Bronchial smooth muscle cell (primary cell): ENCODE measurements around the gene TBX10. TPM values are rescaled to one million over a fixed set of nuclear protein-coding genes. Genes with fewer than 3 reads are reported as not detected.

Experiments
- total RNA-seq: library from RNA; depleted of rRNA; stranded (reverse); fragments of >200 nt; gene quantifications from 2 replicates; pipeline ENCODE4 v1.2.1, GENCODE V29; 2014

Gene TBX10
- total RNA-seq: not detected in 2 replicates

DNA sequence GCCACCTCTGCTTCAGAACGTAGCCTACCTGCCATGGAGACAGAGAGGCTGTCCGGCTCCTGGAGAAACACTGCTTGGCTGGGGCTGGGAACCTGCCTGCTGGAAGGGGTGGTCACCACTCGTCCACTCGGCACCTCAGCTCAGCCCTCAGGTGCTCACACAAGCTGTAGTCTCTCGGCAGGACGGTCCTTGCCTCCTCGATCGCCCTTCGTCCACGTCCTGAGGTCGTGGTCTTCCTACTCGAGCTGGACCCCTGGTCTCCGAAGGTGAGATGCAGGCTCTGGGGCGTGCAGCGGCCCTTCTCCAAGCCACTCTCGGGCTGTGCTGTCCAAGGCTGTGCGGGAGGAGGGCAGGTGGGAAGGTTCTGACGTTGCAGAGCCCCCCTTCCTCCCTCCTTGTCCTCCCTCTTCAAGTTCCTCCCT, at the start of gene TBX10:
Gene TBX10, minus strand, starts transcription at position 326 of the 422 bp plus-strand sequence. Its CDS starts 291 bp downstream, at position 35.

GRCh38 chr11:67674442-67674871, 34.9 kb upstream of the TBX10 start, which contains the start of gene ALDH3B2:
ALDH3B2 (minus strand) TSS chr11:67674623; CDS start chr11:67666935, 7,688 bp downstream.

DNA sequence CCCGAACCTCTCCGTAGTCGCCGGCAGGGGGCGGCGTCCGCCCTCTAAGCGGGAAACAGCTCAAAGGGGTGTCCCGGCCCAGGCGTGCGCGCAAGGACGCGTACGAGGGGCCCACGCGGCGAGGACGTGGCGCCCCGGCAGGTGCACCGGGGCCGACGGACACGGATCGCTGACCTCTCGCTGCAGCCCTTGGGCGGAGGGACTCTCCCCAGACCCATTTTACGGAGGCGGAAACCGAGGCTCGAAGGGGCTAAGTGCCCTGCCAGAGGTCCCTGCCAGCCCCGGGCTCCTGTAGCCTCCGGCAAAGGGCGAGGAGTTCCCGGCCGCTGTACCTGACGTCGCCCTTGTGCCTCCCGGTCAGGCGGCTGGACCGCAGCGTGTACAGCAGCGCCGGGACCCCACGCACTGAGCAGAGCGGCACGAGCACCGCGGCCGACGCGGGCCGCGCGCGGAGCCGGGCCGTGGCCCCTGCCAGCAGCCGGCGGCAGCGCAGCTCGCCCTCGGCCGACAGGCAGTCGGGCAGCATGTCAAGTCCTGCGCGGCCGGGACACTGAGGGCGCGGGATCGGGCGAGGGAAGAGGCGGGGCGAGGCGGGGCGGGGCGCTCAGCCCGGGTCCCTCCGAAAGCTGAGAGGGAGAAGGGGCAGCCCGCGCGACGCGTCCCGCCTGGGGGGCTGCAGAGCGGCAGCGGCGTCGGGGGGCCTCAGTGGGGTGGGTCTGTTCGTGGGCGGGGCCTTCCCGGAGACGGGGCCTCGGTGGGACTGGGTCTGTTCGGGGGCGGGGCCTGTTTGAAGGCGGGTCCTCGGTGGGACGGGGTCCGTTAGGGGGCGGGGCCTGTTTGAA, 10.0 kb downstream of the TBX10 start, which contains the start of gene NUDT8:
Gene NUDT8, minus strand, starts transcription at position 552 of the 842 bp plus-strand sequence. Its CDS starts 26 bp downstream, at position 526.

GRCh38 chr11:67606492-67607295, 32.9 kb downstream of the TBX10 start, which contains the start of gene NDUFV1:
NDUFV1 (plus strand) TSS chr11:67606936; CDS start chr11:67607005, 69 bp downstream.

GRCh38 chr11:67583247-67584204, 56.0 kb downstream of the TBX10 start, which contains the start of gene GSTP1:
GSTP1 (plus strand) TSS chr11:67583812; CDS start chr11:67583844, 32 bp downstream.

Other genes starting within 250 kb of the TBX10 start
- gene RAD9A, start 247.8 kb downstream of the TBX10 start, total RNA-seq: 5.0 and 6.3 TPM in 2 replicates
- 72.2 and 109 TPM in 2 replicates for gene PPP1CA, start 237.9 kb downstream of the TBX10 start, total RNA-seq
- gene TBC1D10C, start 235.7 kb downstream of the TBX10 start, total RNA-seq: not detected in 2 replicates
- 0.09 and 0.16 TPM in 2 replicates for gene CARNS1, start 224.1 kb downstream of the TBX10 start, total RNA-seq
- gene RPS6KB2, start 211.3 kb downstream of the TBX10 start, total RNA-seq: 28.4 and 43.7 TPM in 2 replicates
- gene PTPRCAP, start 202.1 kb downstream of the TBX10 start, total RNA-seq: under 0.01 TPM in 1 of 2 replicates, not detected in the other
- gene CORO1B, start 196.3 kb downstream of the TBX10 start, total RNA-seq: 175 and 181 TPM in 2 replicates
- gene GPR152, start 187.0 kb downstream of the TBX10 start, total RNA-seq: not detected in 2 replicates
- not detected in 2 replicates for gene CABP4, start 184.4 kb downstream of the TBX10 start, total RNA-seq
- 7.8 and 14.7 TPM in 2 replicates for gene TMEM134, start 170.5 kb downstream of the TBX10 start, total RNA-seq
- gene AIP, start 156.7 kb downstream of the TBX10 start, total RNA-seq: 138 and 208 TPM in 2 replicates
- 10.7 and 16.4 TPM in 2 replicates for gene PITPNM1, start 134.4 kb downstream of the TBX10 start, total RNA-seq
- gene CDK2AP2, start 131.6 kb downstream of the TBX10 start, total RNA-seq: 4.4 and 5.5 TPM in 2 replicates
- not detected in 2 replicates for gene CABP2, start 116.3 kb downstream of the TBX10 start, total RNA-seq
- gene GSTP1, start 56.0 kb downstream of the TBX10 start, total RNA-seq: 486 and 932 TPM in 2 replicates
- 223 and 240 TPM in 2 replicates for gene NDUFV1, start 32.8 kb downstream of the TBX10 start, total RNA-seq
- gene NUDT8, start 9.8 kb downstream of the TBX10 start, total RNA-seq: 2.7 and 2.8 TPM in 2 replicates
- not detected in 2 replicates for gene ACY3, start 11.0 kb upstream of the TBX10 start, total RNA-seq
- gene ALDH3B2, start 34.9 kb upstream of the TBX10 start, total RNA-seq: 0.34 TPM in 1 of 2 replicates, not detected in the other